ENCODE data around the gene ANKRD52.
"Not testable (repeated sequence)": the region's sequence is repeated elsewhere in the genome, so short reads cannot be mapped to it uniquely, and the experiment has no call there.

The ANKRD52 gene

DNA sequence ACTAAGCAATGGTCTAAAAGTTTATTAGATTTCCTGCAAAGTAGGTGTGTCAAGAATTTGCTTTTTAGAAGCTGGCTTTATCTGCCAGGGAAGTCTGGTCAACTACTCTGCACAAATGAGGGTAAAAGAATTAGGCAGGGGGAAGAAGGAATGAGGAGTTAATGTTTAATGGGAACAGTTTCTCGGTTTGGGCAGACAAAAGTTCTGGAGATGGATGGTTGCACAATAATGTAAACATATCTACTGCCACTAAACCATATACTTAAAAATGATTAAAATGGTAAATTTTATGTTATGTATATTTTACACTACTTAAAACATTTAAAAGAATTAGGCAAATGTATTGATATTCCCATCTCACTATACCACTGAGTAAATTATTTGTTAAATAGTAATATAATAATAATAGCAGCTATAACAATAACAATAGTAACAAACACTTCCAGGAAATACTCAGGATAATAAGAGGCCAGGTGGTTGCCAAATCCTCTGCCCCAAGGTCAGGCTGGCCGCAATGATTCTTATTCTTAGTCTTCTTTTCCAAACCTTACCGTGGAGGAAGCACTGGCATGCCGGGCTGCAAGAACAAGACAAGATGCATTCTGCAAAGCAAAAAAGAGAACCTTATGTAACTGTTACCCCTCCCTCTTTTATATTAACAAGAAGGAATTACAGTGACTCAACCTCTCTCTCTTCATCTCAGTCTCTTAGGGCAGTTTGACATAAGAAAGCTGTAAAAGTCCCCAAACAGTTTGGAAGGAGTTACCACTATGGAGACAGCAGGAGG, 28.1 kb upstream of the ANKRD52 start:
- Mint-ChIP-seq H3K36me3 (ENCODE audit: low read depth) (peaks cover 39% of the 10 kb centered on the region), H3K27ac (no peak overlapping the region), H3K4me3 (no peak overlapping the region), H3K9me3 (no peaks in the 10 kb centered on the region), H3K4me1 (ENCODE audit: low read depth) (peaks cover 7% of the 10 kb centered on the region), H3K27me3 (ENCODE audit: low read depth) (no peaks in the 10 kb centered on the region)
- DNase-seq (ENCODE audit: low spot score) = no peak

DNA sequence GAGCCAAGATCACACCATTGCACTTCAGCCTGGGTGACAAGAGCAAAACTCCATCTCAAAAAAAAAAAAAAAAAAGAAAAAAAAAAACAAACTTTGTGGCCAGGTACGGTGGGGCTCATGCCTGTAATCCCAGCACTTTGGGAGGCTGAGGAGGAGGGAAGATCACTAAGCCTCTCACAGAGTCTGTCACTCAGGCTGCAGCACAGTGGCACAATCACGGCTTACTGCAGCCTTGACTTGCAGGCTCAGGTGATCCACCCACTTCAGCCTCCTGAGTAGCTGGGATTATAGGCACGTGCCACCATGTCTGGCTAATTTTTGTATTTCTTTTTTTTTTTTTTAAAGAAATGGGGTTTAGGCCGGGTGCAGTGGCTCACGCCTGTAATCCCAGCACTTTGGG, 26.1 kb upstream of the ANKRD52 start:
- DNase-seq (ENCODE audit: low spot score); H3K27ac Mint-ChIP-seq; H3K27me3 Mint-ChIP-seq (ENCODE audit: low read depth); H3K4me1 Mint-ChIP-seq (ENCODE audit: low read depth); H3K9me3 Mint-ChIP-seq; H3K4me3 Mint-ChIP-seq: not testable (repeated sequence)
- peaks cover 35% of the 10 kb centered on the region for H3K36me3 Mint-ChIP-seq (ENCODE audit: low read depth)

DNA sequence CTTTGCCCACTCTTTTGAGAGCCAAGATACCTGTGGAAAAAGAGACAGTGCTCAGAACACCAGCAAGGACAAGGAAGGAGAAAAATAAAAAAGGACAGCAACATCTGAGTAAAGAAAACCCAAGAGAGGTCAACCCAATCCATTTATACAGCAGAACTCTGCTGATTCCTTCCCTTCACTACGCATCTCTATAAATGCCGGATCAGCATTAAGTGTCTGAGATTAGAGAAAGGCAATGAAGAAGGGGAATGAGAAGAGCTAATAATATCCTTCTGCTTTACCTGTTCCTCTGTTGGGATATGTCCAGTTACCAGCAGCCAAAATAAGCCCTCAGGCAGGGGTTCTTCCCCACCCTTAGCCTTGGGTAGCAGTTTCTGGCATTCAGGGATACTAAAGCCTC, 24.4 kb upstream of the ANKRD52 start:
- peaks cover 43% of the 10 kb centered on the region for H3K36me3 Mint-ChIP-seq (ENCODE audit: low read depth)
- H3K27ac Mint-ChIP-seq = no peak overlapping the region
- no peaks in the 10 kb centered on the region for H3K9me3 Mint-ChIP-seq
- H3K4me3 Mint-ChIP-seq = no peak overlapping the region
- no peaks in the 10 kb centered on the region for H3K27me3 Mint-ChIP-seq (ENCODE audit: low read depth)
- no peaks in the 10 kb centered on the region for H3K4me1 Mint-ChIP-seq (ENCODE audit: low read depth)
- no peak for DNase-seq (ENCODE audit: low spot score)

DNA sequence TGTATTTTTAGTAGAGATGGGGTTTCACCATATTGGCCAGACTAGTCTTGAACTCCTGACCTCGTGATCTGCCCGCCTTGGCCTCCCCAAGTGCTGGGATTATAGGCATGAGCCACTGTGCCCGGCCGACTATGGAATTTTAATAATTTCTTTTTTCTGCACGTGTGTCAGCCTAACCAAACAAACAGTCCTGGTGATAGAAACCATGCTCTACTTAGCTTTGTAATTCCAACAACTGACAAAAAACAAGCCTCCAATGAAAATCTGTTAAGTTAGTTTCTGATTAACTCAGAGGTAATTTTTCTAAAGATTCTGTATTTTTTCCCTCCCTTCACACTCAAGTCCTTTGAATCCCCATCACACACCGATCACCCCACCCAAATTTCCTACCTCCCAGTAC, 23.8 kb upstream of the ANKRD52 start:
- no peak for DNase-seq (ENCODE audit: low spot score)
- peaks cover 43% of the 10 kb centered on the region for H3K36me3 Mint-ChIP-seq (ENCODE audit: low read depth)
- H3K27me3 Mint-ChIP-seq (ENCODE audit: low read depth) = no peaks in the 10 kb centered on the region
- H3K9me3 Mint-ChIP-seq = no peaks in the 10 kb centered on the region
- H3K4me3 Mint-ChIP-seq = no peak overlapping the region
- H3K4me1 Mint-ChIP-seq (ENCODE audit: low read depth) = no peaks in the 10 kb centered on the region
- no peak overlapping the region for H3K27ac Mint-ChIP-seq

DNA sequence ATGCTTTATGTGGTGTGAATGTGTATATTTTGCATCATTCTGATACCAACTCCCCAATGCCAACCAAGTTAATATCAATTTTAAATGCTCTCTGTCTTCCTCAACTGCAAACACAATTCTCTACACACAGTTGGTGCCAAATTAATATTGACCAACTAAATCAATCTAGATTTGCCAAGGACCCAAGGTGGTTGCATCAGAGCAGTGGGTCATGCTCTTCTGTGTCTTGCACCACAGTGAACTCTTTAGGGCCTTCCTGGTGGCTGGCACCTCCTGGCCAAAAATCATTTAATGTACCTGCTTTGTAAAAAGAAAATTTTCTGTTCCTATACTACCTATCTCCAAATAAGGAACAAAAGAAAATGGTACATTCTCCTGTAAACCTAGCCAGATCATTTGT, 22.7 kb upstream of the ANKRD52 start:
- Mint-ChIP-seq H3K27me3 (ENCODE audit: low read depth) (no peaks in the 10 kb centered on the region), H3K27ac (no peak overlapping the region), H3K9me3 (no peaks in the 10 kb centered on the region), H3K4me3 (no peak overlapping the region), H3K36me3 (ENCODE audit: low read depth) (peaks cover 47% of the 10 kb centered on the region), H3K4me1 (ENCODE audit: low read depth) (no peaks in the 10 kb centered on the region)
- no peak for DNase-seq (ENCODE audit: low spot score)

DNA sequence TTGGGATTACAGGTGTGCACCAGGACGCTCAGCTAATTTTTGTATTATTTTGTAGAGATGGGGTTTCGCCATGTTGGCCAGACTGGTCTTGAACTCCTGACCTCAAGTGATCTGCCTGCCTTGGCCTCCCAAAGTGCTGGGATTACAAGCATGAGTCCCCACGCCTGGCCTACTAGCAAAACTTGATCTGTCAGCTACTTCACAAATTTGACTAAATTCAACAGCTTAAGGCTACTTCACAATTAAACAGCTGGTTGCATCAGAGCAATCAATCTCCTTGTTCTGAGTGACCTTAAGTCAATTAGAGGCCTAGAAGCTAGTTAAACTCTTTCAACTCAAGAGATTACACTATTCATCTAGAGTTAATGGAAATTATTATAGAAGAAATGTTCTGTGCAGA, 20.7 kb upstream of the ANKRD52 start:
- no peaks in the 10 kb centered on the region for H3K9me3 Mint-ChIP-seq
- H3K4me1 Mint-ChIP-seq (ENCODE audit: low read depth) = no peaks in the 10 kb centered on the region
- H3K27me3 Mint-ChIP-seq (ENCODE audit: low read depth) = no peaks in the 10 kb centered on the region
- H3K27ac Mint-ChIP-seq = no peak overlapping the region
- H3K4me3 Mint-ChIP-seq = no peak overlapping the region
- peaks cover 47% of the 10 kb centered on the region for H3K36me3 Mint-ChIP-seq (ENCODE audit: low read depth)
- no peak for DNase-seq (ENCODE audit: low spot score)

DNA sequence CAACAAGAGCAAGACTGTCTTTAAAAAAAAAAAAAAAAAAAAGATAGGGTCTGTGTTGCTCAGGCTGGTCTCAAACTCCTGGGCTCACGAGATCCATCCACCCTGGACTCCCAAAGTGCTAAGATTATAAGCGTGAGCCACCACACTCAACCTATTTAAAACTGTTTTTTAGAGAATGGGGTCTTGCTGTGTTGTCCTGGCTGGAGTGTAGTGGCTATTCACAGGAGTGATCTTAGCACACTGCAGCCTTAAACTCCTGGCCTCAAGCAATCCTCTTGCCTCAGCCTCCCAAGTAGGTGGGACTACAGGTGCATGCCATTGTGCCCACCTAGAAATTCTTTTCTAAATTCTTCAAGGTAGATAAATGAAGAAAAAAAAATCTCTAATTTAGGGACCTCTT, 16.1 kb upstream of the ANKRD52 start:
- H3K4me3 Mint-ChIP-seq = no peak overlapping the region
- no peak overlapping the region for H3K27ac Mint-ChIP-seq
- H3K36me3 Mint-ChIP-seq (ENCODE audit: low read depth) = peaks cover 49% of the 10 kb centered on the region
- no peak for DNase-seq (ENCODE audit: low spot score)
- no peaks in the 10 kb centered on the region for H3K27me3 Mint-ChIP-seq (ENCODE audit: low read depth)
- H3K9me3 Mint-ChIP-seq = no peaks in the 10 kb centered on the region
- H3K4me1 Mint-ChIP-seq (ENCODE audit: low read depth) = no peaks in the 10 kb centered on the region

DNA sequence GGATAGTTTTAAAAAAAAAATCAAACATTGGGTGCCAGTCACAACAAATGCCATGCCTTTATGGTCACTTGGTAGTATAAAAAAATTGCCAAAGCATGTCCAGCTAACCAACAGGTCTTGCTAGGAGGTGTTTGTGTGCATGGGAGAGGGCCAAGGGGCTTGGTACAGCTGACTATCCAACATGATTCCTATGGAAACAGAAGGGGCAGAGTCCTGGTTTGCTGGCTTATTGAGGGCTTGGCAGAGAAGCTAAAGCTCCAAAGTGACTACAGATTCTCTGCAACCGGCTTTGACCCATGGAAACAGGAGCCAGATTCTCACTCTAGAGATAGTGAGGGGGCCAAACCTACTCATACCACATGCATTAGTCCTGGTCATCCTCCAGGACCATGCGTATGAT, 14.3 kb upstream of the ANKRD52 start:
- not testable (repeated sequence) for H3K9me3 Mint-ChIP-seq; DNase-seq (ENCODE audit: low spot score); H3K4me1 Mint-ChIP-seq (ENCODE audit: low read depth); H3K4me3 Mint-ChIP-seq; H3K27ac Mint-ChIP-seq; H3K27me3 Mint-ChIP-seq (ENCODE audit: low read depth)
- peaks cover 42% of the 10 kb centered on the region for H3K36me3 Mint-ChIP-seq (ENCODE audit: low read depth)

DNA sequence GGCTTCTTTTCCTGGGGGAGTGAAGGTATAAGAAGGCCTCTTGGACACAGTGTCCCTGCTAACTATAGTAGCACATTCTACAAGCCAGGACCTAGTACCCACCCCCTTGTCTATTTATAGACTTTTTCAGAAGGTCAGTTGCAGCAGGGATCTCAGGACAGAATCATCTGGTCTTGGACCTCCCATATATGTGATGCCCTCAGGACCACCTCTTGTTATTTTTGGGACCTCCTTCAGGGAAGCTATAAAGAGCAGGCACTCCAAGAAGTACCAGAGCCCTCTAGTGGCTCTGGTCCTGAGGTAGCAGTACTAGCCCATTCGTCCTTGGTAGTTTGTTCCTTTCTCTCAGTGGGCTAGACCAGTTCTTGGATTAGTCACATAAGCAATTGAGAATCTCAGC, 12.8 kb upstream of the ANKRD52 start:
- peaks cover 39% of the 10 kb centered on the region for H3K36me3 Mint-ChIP-seq (ENCODE audit: low read depth)
- H3K27me3 Mint-ChIP-seq (ENCODE audit: low read depth) = no peaks in the 10 kb centered on the region
- peaks cover 12% of the 10 kb centered on the region for H3K4me1 Mint-ChIP-seq (ENCODE audit: low read depth)
- H3K4me3 Mint-ChIP-seq = no peak overlapping the region
- no peaks in the 10 kb centered on the region for H3K9me3 Mint-ChIP-seq
- no peak for DNase-seq (ENCODE audit: low spot score)
- no peak overlapping the region for H3K27ac Mint-ChIP-seq

DNA sequence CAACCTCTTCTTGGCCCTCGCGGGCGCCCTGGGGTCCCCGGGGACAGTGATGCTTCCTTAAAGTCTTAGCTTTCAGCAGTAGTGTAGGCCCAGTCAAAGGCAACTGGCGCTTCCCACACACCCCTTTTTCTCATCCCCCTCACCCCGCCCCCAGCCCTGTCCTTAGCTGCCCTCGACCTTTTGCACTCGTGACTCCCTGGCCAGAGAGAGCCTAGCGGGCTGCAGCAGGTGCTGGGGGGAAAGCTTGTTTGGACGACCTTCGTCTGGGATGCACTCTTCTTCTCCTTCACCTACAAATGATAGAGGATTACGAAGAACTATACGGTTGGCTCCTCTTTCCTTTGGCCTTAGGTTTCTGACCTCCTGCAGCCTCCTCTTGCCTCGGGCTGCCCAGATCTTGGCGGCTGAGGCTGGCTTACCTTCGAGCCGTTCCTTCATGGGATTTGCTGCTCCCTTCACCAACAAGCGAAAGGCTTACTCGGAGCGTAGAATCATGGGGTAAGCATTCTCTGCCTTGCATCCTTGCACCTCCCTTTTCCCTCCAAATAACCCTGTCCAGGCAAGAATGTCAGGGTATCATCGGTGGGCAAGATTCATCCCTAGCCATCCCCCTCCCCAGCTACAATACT, 9.4 kb upstream of the ANKRD52 start:
- Mint-ChIP-seq H3K9me3 (no peaks in the 10 kb centered on the region), H3K4me1 (ENCODE audit: low read depth) (peaks cover 13% of the 10 kb centered on the region), H3K4me3 (peak overlapping the region; percentile 72), H3K27me3 (ENCODE audit: low read depth) (no peaks in the 10 kb centered on the region), H3K36me3 (ENCODE audit: low read depth) (peaks cover 18% of the 10 kb centered on the region), H3K27ac (peak overlapping the region; percentile 46)
- no peak for DNase-seq (ENCODE audit: low spot score)

DNA sequence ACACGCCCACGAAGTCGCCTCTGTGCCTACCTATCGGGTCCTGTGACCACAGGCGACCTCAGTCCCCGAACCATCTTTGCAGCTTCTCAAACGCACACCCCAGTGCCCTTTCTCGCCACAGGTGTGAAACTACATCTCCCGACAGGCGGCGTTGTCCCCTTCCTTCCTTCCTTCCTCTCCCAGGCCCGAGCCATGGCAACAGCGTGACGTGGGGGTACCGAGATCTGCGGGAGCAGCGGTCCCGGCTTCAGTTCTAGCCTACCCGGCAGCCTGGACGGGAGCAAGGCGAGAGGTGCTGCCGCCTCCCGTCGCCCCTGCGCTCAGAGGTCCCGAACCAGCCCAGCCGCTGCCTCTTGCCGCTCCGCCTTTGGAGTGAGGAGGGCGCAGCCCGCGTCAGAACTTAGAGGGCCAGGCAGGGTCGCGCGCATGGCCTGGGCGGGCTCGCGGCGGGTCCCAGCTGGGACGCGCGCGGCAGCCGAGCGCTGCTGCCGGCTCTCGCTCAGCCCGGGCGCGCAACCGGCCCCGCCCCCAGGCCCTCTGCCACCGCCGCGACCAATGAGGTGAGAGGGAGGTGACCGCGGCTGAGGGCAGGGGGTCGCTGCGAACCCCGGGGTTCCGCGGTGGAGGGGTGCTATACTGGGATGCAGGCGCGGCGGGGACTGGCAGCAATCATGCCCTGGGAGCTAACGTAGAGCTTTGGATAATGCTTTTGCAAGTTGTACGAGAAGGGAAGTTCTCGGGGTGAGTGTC, 8.7 kb upstream of the ANKRD52 start, which contains the start of gene COQ10A:
Gene COQ10A, plus strand, starts transcription at position 250 of the 750 bp plus-strand sequence. Its CDS starts 177 bp downstream, at position 427.
- DNase-seq (ENCODE audit: low spot score) = peak; percentile 83
- Mint-ChIP-seq H3K9me3 (no peaks in the 10 kb centered on the region), H3K27ac (peak within 1 kb of the TSS; percentile 93), H3K36me3 (ENCODE audit: low read depth) (peaks cover 15% of the 10 kb centered on the region), H3K4me3 (peak within 1 kb of the TSS; percentile 95), H3K4me1 (ENCODE audit: low read depth) (peaks cover 13% of the 10 kb centered on the region), H3K27me3 (ENCODE audit: low read depth) (no peaks in the 10 kb centered on the region)

DNA sequence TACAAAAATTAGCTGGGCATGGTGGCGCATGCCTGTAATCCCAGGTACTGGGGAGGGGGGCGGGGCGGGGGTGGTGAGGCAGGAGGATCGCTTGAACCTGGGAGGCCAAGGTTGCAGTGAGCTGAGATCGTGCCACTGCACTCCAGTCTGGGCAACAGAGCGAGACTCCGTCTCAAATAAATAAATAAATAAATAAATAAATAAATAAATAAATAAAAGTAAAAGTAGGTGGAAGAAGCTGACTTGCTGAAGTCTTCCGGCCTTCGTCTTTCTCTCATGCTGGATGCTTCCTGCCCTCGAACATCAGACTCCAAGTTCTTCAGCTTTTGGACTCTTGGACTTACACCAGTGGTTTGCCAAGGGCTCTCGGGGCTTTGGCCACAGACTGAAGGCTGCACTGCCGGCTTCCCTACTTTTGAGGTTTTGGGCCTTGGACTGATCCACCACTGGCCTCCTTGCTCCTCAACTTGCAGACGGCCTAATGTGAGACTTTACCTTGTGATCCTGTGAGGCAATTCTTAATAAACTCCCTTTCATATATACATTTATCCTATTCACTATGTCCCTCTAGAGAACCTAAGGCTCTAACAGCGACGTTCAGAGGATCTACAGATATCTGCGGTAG, 8.0 kb upstream of the ANKRD52 start:
- DNase-seq (ENCODE audit: low spot score); H3K27me3 Mint-ChIP-seq (ENCODE audit: low read depth); H3K9me3 Mint-ChIP-seq: not testable (repeated sequence)
- Mint-ChIP-seq H3K4me3 (peak overlapping the region; percentile 95), H3K27ac (peak overlapping the region; percentile 93), H3K36me3 (ENCODE audit: low read depth) (peaks cover 12% of the 10 kb centered on the region), H3K4me1 (ENCODE audit: low read depth) (peaks cover 13% of the 10 kb centered on the region)

DNA sequence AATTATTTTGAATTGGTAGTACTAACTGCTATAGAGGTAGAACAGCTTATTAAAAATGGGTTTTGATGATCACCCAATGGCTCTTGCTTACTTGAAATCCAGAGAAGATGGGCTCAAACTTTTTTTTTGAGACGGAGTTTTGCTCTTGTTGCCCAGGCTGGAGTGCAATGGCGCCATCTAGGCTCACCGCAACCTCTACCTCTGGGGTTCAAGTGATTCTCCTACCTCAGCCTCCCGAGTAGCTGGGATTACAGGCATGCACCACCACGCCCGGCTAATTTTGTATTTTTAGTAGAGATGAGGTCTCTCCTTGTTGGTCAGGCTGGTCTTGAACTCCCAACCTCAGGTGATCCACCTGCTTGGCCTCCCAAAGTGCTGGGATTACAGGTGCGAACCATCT, 4.8 kb upstream of the ANKRD52 start:
- H3K27ac Mint-ChIP-seq; DNase-seq (ENCODE audit: low spot score); H3K27me3 Mint-ChIP-seq (ENCODE audit: low read depth); H3K4me3 Mint-ChIP-seq; H3K9me3 Mint-ChIP-seq; H3K36me3 Mint-ChIP-seq (ENCODE audit: low read depth): not testable (repeated sequence)
- peaks cover 16% of the 10 kb centered on the region for H3K4me1 Mint-ChIP-seq (ENCODE audit: low read depth)
